Measurements from ENCODE around the gene NOX5.

NOX5 gene

GRCh38 chr15:69038508-69038907 lies 24.0 kb downstream of the NOX5 start:
- Histone ChIP-seq H3K9ac (ENCODE audit: low read length) (no peak overlapping the region), H3K4me1 (ENCODE audit: control insufficient read depth, insufficient read depth, low read length) (peaks cover 6% of the 10 kb centered on the region), H3K27me3 (replicated peaks; ENCODE audit: control insufficient read depth, insufficient read depth, low read length) (peaks cover 7% of the 10 kb centered on the region), H3K9me3 (ENCODE audit: control insufficient read depth, low read length) (no peaks in the 10 kb centered on the region), H3K36me3 (ENCODE audit: control insufficient read depth, insufficient read depth, low read length, severe bottlenecking) (no peaks in the 10 kb centered on the region), H3K4me3 (ENCODE audit: low read length) (no peak overlapping the region)
- no peak for DNase-seq (ENCODE audit: low read depth)

GRCh38 chr15:69039516-69040225 lies 25.2 kb downstream of the NOX5 start:
- Histone ChIP-seq H3K9ac (ENCODE audit: low read length) (no peak overlapping the region), H3K4me3 (ENCODE audit: low read length) (no peak overlapping the region), H3K4me1 (ENCODE audit: control insufficient read depth, insufficient read depth, low read length) (peaks cover under 1% of the 10 kb centered on the region), H3K9me3 (ENCODE audit: control insufficient read depth, low read length) (no peaks in the 10 kb centered on the region), H3K36me3 (ENCODE audit: control insufficient read depth, insufficient read depth, low read length, severe bottlenecking) (no peaks in the 10 kb centered on the region), H3K27me3 (replicated peaks; ENCODE audit: control insufficient read depth, insufficient read depth, low read length) (peaks cover 7% of the 10 kb centered on the region)
- DNase-seq (ENCODE audit: low read depth) = no peak

GRCh38 chr15:69042531-69042930 lies 28.0 kb downstream of the NOX5 start:
- DNase-seq (ENCODE audit: low read depth) = no peak
- Histone ChIP-seq H3K9me3 (ENCODE audit: control insufficient read depth, low read length) (no peaks in the 10 kb centered on the region), H3K9ac (ENCODE audit: low read length) (no peak overlapping the region), H3K36me3 (ENCODE audit: control insufficient read depth, insufficient read depth, low read length, severe bottlenecking) (no peaks in the 10 kb centered on the region), H3K27me3 (replicated peaks; ENCODE audit: control insufficient read depth, insufficient read depth, low read length) (peaks cover 7% of the 10 kb centered on the region), H3K4me1 (ENCODE audit: control insufficient read depth, insufficient read depth, low read length) (peaks cover 4% of the 10 kb centered on the region), H3K4me3 (ENCODE audit: low read length) (no peak overlapping the region)

- Histone ChIP-seq H3K4me3 (ENCODE audit: low read length) (no peak overlapping the region), H3K9ac (ENCODE audit: low read length) (no peak overlapping the region), H3K36me3 (ENCODE audit: control insufficient read depth, insufficient read depth, low read length, severe bottlenecking) (no peaks in the 10 kb centered on the region), H3K9me3 (ENCODE audit: control insufficient read depth, low read length) (no peaks in the 10 kb centered on the region), H3K27me3 (replicated peaks; ENCODE audit: control insufficient read depth, insufficient read depth, low read length) (no peaks in the 10 kb centered on the region), H3K4me1 (ENCODE audit: control insufficient read depth, insufficient read depth, low read length) (peaks cover 4% of the 10 kb centered on the region)
- DNase-seq (ENCODE audit: low read depth) = peak; percentile 43
Measured at GRCh38 chr15:69045802-69046201, 31.3 kb downstream of the NOX5 start.

GRCh38 chr15:69046781-69047180 lies 32.3 kb downstream of the NOX5 start:
- H3K9ac ChIP-seq (ENCODE audit: low read length) = no peak overlapping the region
- H3K9me3 ChIP-seq (ENCODE audit: control insufficient read depth, low read length) = no peaks in the 10 kb centered on the region
- no peak overlapping the region for H3K4me3 ChIP-seq (ENCODE audit: low read length)
- H3K36me3 ChIP-seq (ENCODE audit: control insufficient read depth, insufficient read depth, low read length, severe bottlenecking) = no peaks in the 10 kb centered on the region
- no peak for DNase-seq (ENCODE audit: low read depth)
- H3K4me1 ChIP-seq (ENCODE audit: control insufficient read depth, insufficient read depth, low read length) = peaks cover 4% of the 10 kb centered on the region
- no peaks in the 10 kb centered on the region for H3K27me3 ChIP-seq (replicated peaks; ENCODE audit: control insufficient read depth, insufficient read depth, low read length)

- Histone ChIP-seq H3K27me3 (replicated peaks; ENCODE audit: control insufficient read depth, insufficient read depth, low read length) (no peaks in the 10 kb centered on the region), H3K4me1 (ENCODE audit: control insufficient read depth, insufficient read depth, low read length) (peaks cover 4% of the 10 kb centered on the region), H3K9ac (ENCODE audit: low read length) (no peak overlapping the region), H3K9me3 (ENCODE audit: control insufficient read depth, low read length) (no peaks in the 10 kb centered on the region), H3K36me3 (ENCODE audit: control insufficient read depth, insufficient read depth, low read length, severe bottlenecking) (no peaks in the 10 kb centered on the region), H3K4me3 (ENCODE audit: low read length) (no peak overlapping the region)
- DNase-seq (ENCODE audit: low read depth) = no peak
Measured at GRCh38 chr15:69049976-69050375, 35.5 kb downstream of the NOX5 start.

- Histone ChIP-seq H3K9me3 (ENCODE audit: control insufficient read depth, low read length) (no peaks in the 10 kb centered on the region), H3K9ac (ENCODE audit: low read length) (no peak overlapping the region), H3K4me1 (ENCODE audit: control insufficient read depth, insufficient read depth, low read length) (peaks cover 3% of the 10 kb centered on the region), H3K27me3 (replicated peaks; ENCODE audit: control insufficient read depth, insufficient read depth, low read length) (peaks cover 20% of the 10 kb centered on the region), H3K4me3 (ENCODE audit: low read length) (no peak overlapping the region), H3K36me3 (ENCODE audit: control insufficient read depth, insufficient read depth, low read length, severe bottlenecking) (no peaks in the 10 kb centered on the region)
- no peak for DNase-seq (ENCODE audit: low read depth)
Measured at GRCh38 chr15:69055251-69055650, 40.8 kb downstream of the NOX5 start.

GRCh38 chr15:69056365-69056764 lies 41.9 kb downstream of the NOX5 start:
- Histone ChIP-seq H3K9me3 (ENCODE audit: control insufficient read depth, low read length) (no peaks in the 10 kb centered on the region), H3K9ac (ENCODE audit: low read length) (no peak overlapping the region), H3K27me3 (replicated peaks; ENCODE audit: control insufficient read depth, insufficient read depth, low read length) (peaks cover 20% of the 10 kb centered on the region), H3K36me3 (ENCODE audit: control insufficient read depth, insufficient read depth, low read length, severe bottlenecking) (no peaks in the 10 kb centered on the region), H3K4me1 (ENCODE audit: control insufficient read depth, insufficient read depth, low read length) (peaks cover 3% of the 10 kb centered on the region), H3K4me3 (ENCODE audit: low read length) (no peak overlapping the region)
- DNase-seq (ENCODE audit: low read depth) = no peak

GRCh38 chr15:69058830-69059556 lies 44.5 kb downstream of the NOX5 start:
- Histone ChIP-seq H3K27me3 (replicated peaks; ENCODE audit: control insufficient read depth, insufficient read depth, low read length) (peaks cover 20% of the 10 kb centered on the region), H3K9me3 (ENCODE audit: control insufficient read depth, low read length) (no peaks in the 10 kb centered on the region), H3K4me3 (ENCODE audit: low read length) (no peak overlapping the region), H3K9ac (ENCODE audit: low read length) (peak overlapping the region; percentile 10), H3K36me3 (ENCODE audit: control insufficient read depth, insufficient read depth, low read length, severe bottlenecking) (no peaks in the 10 kb centered on the region), H3K4me1 (ENCODE audit: control insufficient read depth, insufficient read depth, low read length) (peaks cover 3% of the 10 kb centered on the region)
- peak; percentile 96 for DNase-seq (ENCODE audit: low read depth)

GRCh38 chr15:69059557-69059943 lies 45.1 kb downstream of the NOX5 start:
- H3K9me3 ChIP-seq (ENCODE audit: control insufficient read depth, low read length) = no peaks in the 10 kb centered on the region
- H3K36me3 ChIP-seq (ENCODE audit: control insufficient read depth, insufficient read depth, low read length, severe bottlenecking) = no peaks in the 10 kb centered on the region
- H3K4me3 ChIP-seq (ENCODE audit: low read length) = no peak overlapping the region
- H3K4me1 ChIP-seq (ENCODE audit: control insufficient read depth, insufficient read depth, low read length) = peaks cover 3% of the 10 kb centered on the region
- DNase-seq (ENCODE audit: low read depth) = no peak
- peak overlapping the region; percentile 10 for H3K9ac ChIP-seq (ENCODE audit: low read length)
- H3K27me3 ChIP-seq (replicated peaks; ENCODE audit: control insufficient read depth, insufficient read depth, low read length) = peaks cover 20% of the 10 kb centered on the region

- no peaks in the 10 kb centered on the region for H3K9me3 ChIP-seq (ENCODE audit: control insufficient read depth, low read length)
- H3K27me3 ChIP-seq (replicated peaks; ENCODE audit: control insufficient read depth, insufficient read depth, low read length) = peaks cover 20% of the 10 kb centered on the region
- peaks cover 3% of the 10 kb centered on the region for H3K4me1 ChIP-seq (ENCODE audit: control insufficient read depth, insufficient read depth, low read length)
- H3K36me3 ChIP-seq (ENCODE audit: control insufficient read depth, insufficient read depth, low read length, severe bottlenecking) = no peaks in the 10 kb centered on the region
- no peak overlapping the region for H3K4me3 ChIP-seq (ENCODE audit: low read length)
- no peak for DNase-seq (ENCODE audit: low read depth)
- H3K9ac ChIP-seq (ENCODE audit: low read length) = no peak overlapping the region
Measured at GRCh38 chr15:69060041-69060481, 45.6 kb downstream of the NOX5 start.
